Measurements from ENCODE around the gene JAK1.

Gene JAK1

DNA sequence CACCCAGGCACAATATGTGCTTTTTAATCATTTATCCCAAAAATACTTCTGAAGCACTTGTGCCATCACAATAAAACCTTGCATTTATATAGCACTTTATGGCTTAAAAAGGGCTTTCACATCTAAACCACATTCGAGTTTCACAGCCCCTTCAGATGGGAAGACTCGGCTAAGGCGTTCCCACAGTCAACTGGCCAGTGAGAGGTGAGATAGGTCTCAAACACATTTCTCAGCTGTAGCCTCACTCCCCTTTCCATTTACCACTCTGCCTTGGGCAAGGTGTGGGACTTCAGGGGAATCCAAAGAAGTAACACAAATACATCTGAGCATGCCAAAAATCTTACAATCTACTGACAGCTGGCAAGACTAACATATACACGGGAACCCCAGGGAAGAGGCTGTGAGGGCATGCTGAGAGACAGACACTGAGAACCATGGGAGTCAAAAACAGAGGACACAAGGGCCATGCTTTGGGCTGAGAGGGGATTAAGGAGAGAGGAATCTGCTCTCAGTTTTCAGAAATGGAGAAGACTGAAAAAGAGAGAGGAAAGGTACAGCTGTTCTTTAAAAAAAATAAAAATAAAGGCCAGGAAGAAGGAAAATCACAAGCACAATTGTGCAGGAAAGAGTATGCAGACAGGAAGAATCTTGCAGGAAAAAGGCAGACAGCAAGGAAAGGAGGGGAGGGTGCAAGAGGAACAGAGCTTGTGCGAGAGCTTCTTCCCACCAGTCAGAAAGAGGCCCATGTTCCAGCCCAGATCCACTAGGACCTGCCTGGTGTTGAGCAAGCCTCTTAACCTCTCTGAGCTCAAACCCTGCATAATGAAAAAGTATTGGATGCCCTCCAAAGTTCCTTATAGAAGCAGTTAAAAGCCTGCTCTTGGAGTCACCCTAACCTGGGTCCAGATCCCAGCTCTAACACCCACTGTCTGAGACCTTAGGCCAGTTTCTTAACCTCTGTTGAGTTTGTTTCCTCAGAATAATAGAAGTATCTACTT is 73.5 kb downstream of the JAK1 start:
- peaks cover 96% of the 10 kb centered on the region for H3K79me2 ChIP-seq (ENCODE audit: low read length)
- H3K9me3 ChIP-seq (ENCODE audit: insufficient read depth, low read length), result no peaks in the 10 kb centered on the region
- H3K4me1 ChIP-seq (ENCODE audit: low read length), result peaks cover 22% of the 10 kb centered on the region
- H3K36me3 ChIP-seq (replicated peaks; ENCODE audit: low read depth, low read length), result no peaks in the 10 kb centered on the region
- H3K27ac ChIP-seq (ENCODE audit: low read length), result no peak overlapping the region
- no peak overlapping the region for H2AFZ ChIP-seq (ENCODE audit: low read depth, low read length)
- H4K20me1 ChIP-seq (ENCODE audit: insufficient read depth, low read length), result peaks cover 97% of the 10 kb centered on the region
- H3K27me3 ChIP-seq (ENCODE audit: low read depth, low read length), result no peaks in the 10 kb centered on the region
- no peak overlapping the region for H3K4me3 ChIP-seq (ENCODE audit: low read length)
- TF ChIP-seq EZH2phosphoT487 (IDR thresholded peaks at IDR 0.05; ENCODE audit: low read depth) (no peak), CTCF (IDR thresholded peaks at IDR 0.05; ENCODE audit: low read depth, low read length) (no peak)
- no peak overlapping the region for H3K4me2 ChIP-seq (ENCODE audit: low read length)
- H3K9ac ChIP-seq (ENCODE audit: low read length), result no peak overlapping the region

DNA sequence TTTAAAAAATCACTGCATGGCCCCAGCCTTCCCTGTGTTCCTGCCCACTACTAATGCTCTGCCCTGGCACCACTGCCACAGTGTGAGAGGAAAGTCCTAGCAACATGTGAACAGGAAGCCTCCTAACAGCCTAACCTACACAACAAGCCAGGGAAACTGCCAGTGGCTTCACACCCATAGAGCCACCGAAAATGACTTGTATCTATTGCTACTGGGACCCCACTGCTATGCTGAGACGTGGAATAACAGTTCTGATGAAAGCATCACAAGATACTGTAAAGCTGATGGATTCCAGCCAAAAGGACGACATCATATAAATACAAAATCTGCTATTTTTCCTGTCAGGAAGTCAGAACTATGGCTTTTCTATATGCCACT is 74.9 kb downstream of the JAK1 start:
- Histone ChIP-seq H3K27me3 (ENCODE audit: low read depth, low read length) (no peaks in the 10 kb centered on the region), H3K36me3 (replicated peaks; ENCODE audit: low read depth, low read length) (no peaks in the 10 kb centered on the region), H3K4me2 (ENCODE audit: low read length) (no peak overlapping the region), H3K4me1 (ENCODE audit: low read length) (peaks cover 18% of the 10 kb centered on the region), H3K79me2 (ENCODE audit: low read length) (peaks cover 98% of the 10 kb centered on the region), H3K9me3 (ENCODE audit: insufficient read depth, low read length) (no peaks in the 10 kb centered on the region), H2AFZ (ENCODE audit: low read depth, low read length) (no peak overlapping the region), H3K9ac (ENCODE audit: low read length) (no peak overlapping the region), H3K27ac (ENCODE audit: low read length) (no peak overlapping the region), H4K20me1 (ENCODE audit: insufficient read depth, low read length) (peaks cover 99% of the 10 kb centered on the region), H3K4me3 (ENCODE audit: low read length) (no peak overlapping the region)
- no peak for TF ChIP-seq CTCF (IDR thresholded peaks at IDR 0.05; ENCODE audit: low read depth, low read length)
- TF ChIP-seq EZH2phosphoT487 (IDR thresholded peaks at IDR 0.05; ENCODE audit: low read depth), result no peak

DNA sequence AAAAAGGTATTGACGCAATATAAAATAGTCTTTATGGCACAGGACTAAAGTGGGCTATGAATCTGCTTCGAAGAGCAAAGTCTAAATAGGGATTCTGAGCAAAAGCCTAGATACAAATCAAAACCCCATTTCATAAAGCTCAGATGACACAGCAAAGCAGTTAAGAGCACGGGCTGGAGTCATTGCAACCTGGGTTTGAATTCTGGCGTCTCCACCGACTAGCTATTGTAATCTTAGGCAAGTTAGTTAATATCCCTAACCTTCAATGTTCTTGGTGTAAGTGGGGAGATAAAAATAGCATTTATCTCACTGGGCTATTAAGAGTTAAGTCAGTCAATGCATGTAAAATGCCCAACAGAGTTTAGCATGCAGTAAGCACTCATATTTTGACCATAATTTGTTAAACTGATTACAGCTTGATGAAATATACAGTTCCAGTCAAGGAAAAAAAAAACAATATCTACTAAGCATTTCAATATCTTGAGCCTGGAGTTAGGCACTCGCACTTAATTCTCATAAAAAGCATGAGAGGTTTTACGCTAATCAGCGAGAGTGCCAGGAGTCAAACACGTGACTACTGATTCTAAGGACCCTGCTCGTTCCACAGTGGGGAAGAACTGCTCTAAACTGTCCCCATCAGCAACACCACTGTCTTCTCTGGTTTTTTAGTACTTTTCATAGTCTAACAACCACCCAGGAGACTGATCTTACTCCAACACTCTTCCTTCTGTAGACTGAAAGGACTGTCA is 75.5 kb downstream of the JAK1 start:
- Histone ChIP-seq H3K4me2 (ENCODE audit: low read length) (no peak overlapping the region), H3K36me3 (replicated peaks; ENCODE audit: low read depth, low read length) (no peaks in the 10 kb centered on the region), H4K20me1 (ENCODE audit: insufficient read depth, low read length) (peaks cover 98% of the 10 kb centered on the region), H3K79me2 (ENCODE audit: low read length) (peaks cover 95% of the 10 kb centered on the region), H3K4me1 (ENCODE audit: low read length) (peaks cover 13% of the 10 kb centered on the region), H3K4me3 (ENCODE audit: low read length) (no peak overlapping the region), H2AFZ (ENCODE audit: low read depth, low read length) (no peak overlapping the region), H3K27ac (ENCODE audit: low read length) (no peak overlapping the region), H3K27me3 (ENCODE audit: low read depth, low read length) (no peaks in the 10 kb centered on the region), H3K9ac (ENCODE audit: low read length) (no peak overlapping the region), H3K9me3 (ENCODE audit: insufficient read depth, low read length) (no peaks in the 10 kb centered on the region)
- TF ChIP-seq EZH2phosphoT487 (IDR thresholded peaks at IDR 0.05; ENCODE audit: low read depth) (no peak), CTCF (IDR thresholded peaks at IDR 0.05; ENCODE audit: low read depth, low read length) (no peak)

GRCh38 chr1:64887689-64888217 is 78.6 kb downstream of the JAK1 start:
- Histone ChIP-seq H3K9ac (ENCODE audit: low read length) (no peak overlapping the region), H3K4me1 (ENCODE audit: low read length) (peaks cover 7% of the 10 kb centered on the region), H3K36me3 (replicated peaks; ENCODE audit: low read depth, low read length) (peaks cover 6% of the 10 kb centered on the region), H4K20me1 (ENCODE audit: insufficient read depth, low read length) (peaks cover 94% of the 10 kb centered on the region), H3K27ac (ENCODE audit: low read length) (no peak overlapping the region), H3K27me3 (ENCODE audit: low read depth, low read length) (no peaks in the 10 kb centered on the region), H3K4me2 (ENCODE audit: low read length) (no peak overlapping the region), H3K79me2 (ENCODE audit: low read length) (peaks cover 67% of the 10 kb centered on the region), H3K9me3 (ENCODE audit: insufficient read depth, low read length) (no peaks in the 10 kb centered on the region), H2AFZ (ENCODE audit: low read depth, low read length) (no peak overlapping the region), H3K4me3 (ENCODE audit: low read length) (no peak overlapping the region)
- no peak for TF ChIP-seq EZH2phosphoT487 (IDR thresholded peaks at IDR 0.05; ENCODE audit: low read depth)
- TF ChIP-seq CTCF (IDR thresholded peaks at IDR 0.05; ENCODE audit: low read depth, low read length), result no peak

Data from OCI-LY3 (cell line).